Immature natural killer cell (primary cell): ENCODE measurements around the gene ZNF273. TPM values are rescaled to one million over a fixed set of nuclear protein-coding genes. Genes with fewer than 3 reads are reported as not detected.

Experiments used
- DNase-seq, 3 donors: peaks; one replicate each; pipeline ENCODE4 v3.0.0; 2022; ENCODE audit warnings: mixed read lengths in 1 of 3
- H3K27ac Mint-ChIP-seq, 6 donors: one replicate each; pipeline ENCODE4 v1.8.0; 2020; ENCODE audit warnings: mixed read lengths in 6 of 6, mild to moderate bottlenecking in 5 of 6, inconsistent platforms in 4 of 6, moderate library complexity in 3 of 6
- H3K27me3 Mint-ChIP-seq, 3 donors: one replicate each; pipeline ENCODE4 v1.8.0; 2020 to 2021; ENCODE audit warnings: low read depth in 3 of 3, mild to moderate bottlenecking in 3 of 3, mixed read lengths in 3 of 3, moderate library complexity in 3 of 3, inconsistent platforms in 1 of 3
- H3K36me3 Mint-ChIP-seq, 3 donors: one replicate each; pipeline ENCODE4 v1.8.0; 2020; ENCODE audit warnings: mixed read lengths in 3 of 3, inconsistent platforms in 2 of 3, mild to moderate bottlenecking in 2 of 3
- H3K4me1 Mint-ChIP-seq, 2 donors: one replicate each; pipeline ENCODE4 v1.8.0; 2020; ENCODE audit warnings: inconsistent platforms in 2 of 2, mild to moderate bottlenecking in 2 of 2, mixed read lengths in 2 of 2, moderate library complexity in 1 of 2
- H3K4me3 Mint-ChIP-seq, 5 donors: one replicate each; pipeline ENCODE4 v1.8.0; 2020; ENCODE audit warnings: mild to moderate bottlenecking in 5 of 5, mixed read lengths in 5 of 5, inconsistent platforms in 3 of 5, moderate library complexity in 3 of 5
- H3K9me3 Mint-ChIP-seq, 6 donors: one replicate each; pipeline ENCODE4 v1.8.0; 2020; ENCODE audit warnings: mild to moderate bottlenecking in 6 of 6, mixed read lengths in 6 of 6, inconsistent platforms in 4 of 6, moderate library complexity in 3 of 6
- polyA plus RNA-seq, 3 donors: library from polyadenylated mRNA; unstranded; fragments of 300-500 nt; fragmentation: Illumina TruSeq; gene quantifications; one replicate each; pipeline ENCODE4 v1.2.3, GENCODE V29; 2021

The ZNF273 gene
- polyA plus RNA-seq, 3 donors from 2014 or later = 1.8 to 3.2 (median 2.1) TPM

- H3K4me3 Mint-ChIP-seq = no peak overlapping the region
- H3K27ac Mint-ChIP-seq = no peak overlapping the region
- H3K36me3 Mint-ChIP-seq = no peaks in the 10 kb centered on the region
Measured at GRCh38 chr7:64873155-64873500, 29.9 kb upstream of the ZNF273 start.

GRCh38 chr7:64873517-64873916 lies 29.6 kb upstream of the ZNF273 start:
- no peaks in the 10 kb centered on the region for H3K36me3 Mint-ChIP-seq
- peaks cover 4 to 11% of the 10 kb centered on the region in 2 donors for H3K4me1 Mint-ChIP-seq
- DNase-seq = no peak
- H3K27ac Mint-ChIP-seq = no peak overlapping the region
- H3K9me3 Mint-ChIP-seq = peaks cover 0 to 6% (median 2%) of the 10 kb centered on the region in 6 donors
- H3K4me3 Mint-ChIP-seq = no peak overlapping the region
- peaks cover 1 to 9% (median 4%) of the 10 kb centered on the region in 3 donors for H3K27me3 Mint-ChIP-seq

More at GRCh38 chr7:64873155-64873500, 29.9 kb upstream of the ZNF273 start:
- Mint-ChIP-seq H3K27me3 (peaks cover 1 to 9% (median 4%) of the 10 kb centered on the region in 3 donors), H3K4me1 (peaks cover 4 to 10% of the 10 kb centered on the region in 2 donors), H3K9me3 (peaks cover 0 to 6% (median 2%) of the 10 kb centered on the region in 6 donors)
- no peak for DNase-seq

GRCh38 chr7:64874114-64874513 lies 29.0 kb upstream of the ZNF273 start:
- Mint-ChIP-seq H3K27ac (no peak overlapping the region), H3K4me3 (no peak overlapping the region), H3K27me3 (peaks cover 1 to 9% (median 7%) of the 10 kb centered on the region in 3 donors), H3K9me3 (peaks cover 0 to 6% (median 2%) of the 10 kb centered on the region in 6 donors), H3K36me3 (no peaks in the 10 kb centered on the region), H3K4me1 (peaks cover 4 to 11% of the 10 kb centered on the region in 2 donors)
- no peak for DNase-seq

GRCh38 chr7:64874562-64875250 lies 28.4 kb upstream of the ZNF273 start:
- no peak overlapping the region for H3K4me3 Mint-ChIP-seq
- peaks cover 0 to 6% (median 2%) of the 10 kb centered on the region in 6 donors for H3K9me3 Mint-ChIP-seq
- H3K27ac Mint-ChIP-seq = no peak overlapping the region
- H3K4me1 Mint-ChIP-seq = peaks cover 4 to 11% of the 10 kb centered on the region in 2 donors
- peaks cover 1 to 12% (median 7%) of the 10 kb centered on the region in 3 donors for H3K27me3 Mint-ChIP-seq
- H3K36me3 Mint-ChIP-seq = no peaks in the 10 kb centered on the region
- DNase-seq = no peak

- Mint-ChIP-seq H3K4me3 (no peak overlapping the region), H3K4me1 (peaks cover 4 to 11% of the 10 kb centered on the region in 2 donors), H3K9me3 (peaks cover 0 to 5% (median 2%) of the 10 kb centered on the region in 6 donors), H3K27me3 (peaks cover 1 to 12% (median 7%) of the 10 kb centered on the region in 3 donors), H3K27ac (no peak overlapping the region), H3K36me3 (no peaks in the 10 kb centered on the region)
- no peak for DNase-seq
Measured at GRCh38 chr7:64875258-64875657, 27.8 kb upstream of the ZNF273 start.

GRCh38 chr7:64875658-64876406 lies 27.2 kb upstream of the ZNF273 start:
- Mint-ChIP-seq H3K27me3 (peaks cover 1 to 12% (median 7%) of the 10 kb centered on the region in 3 donors), H3K27ac (no peak overlapping the region), H3K36me3 (no peaks in the 10 kb centered on the region), H3K4me1 (peaks cover 4 to 11% of the 10 kb centered on the region in 2 donors), H3K4me3 (no peak overlapping the region), H3K9me3 (peaks cover 0 to 5% (median 2%) of the 10 kb centered on the region in 6 donors)
- DNase-seq = no peak

- Mint-ChIP-seq H3K4me3 (peak overlapping the region; percentile 42 to 68 (median 54)), H3K36me3 (no peaks in the 10 kb centered on the region), H3K27ac (no peak overlapping the region), H3K27me3 (peaks cover 1 to 12% (median 12%) of the 10 kb centered on the region in 3 donors), H3K9me3 (peaks cover 0 to 7% (median 2%) of the 10 kb centered on the region in 6 donors), H3K4me1 (peaks cover 6 to 11% of the 10 kb centered on the region in 2 donors)
- DNase-seq = peak; percentile 28 to 52 (median 42)
Measured at GRCh38 chr7:64876792-64877713, 26.0 kb upstream of the ZNF273 start.

GRCh38 chr7:64877714-64878610 lies 25.1 kb upstream of the ZNF273 start:
- H3K36me3 Mint-ChIP-seq = no peaks in the 10 kb centered on the region
- no peak overlapping the region for H3K27ac Mint-ChIP-seq
- peaks cover 11% of the 10 kb centered on the region in 2 donors for H3K4me1 Mint-ChIP-seq
- peaks cover 1 to 16% (median 14%) of the 10 kb centered on the region in 3 donors for H3K27me3 Mint-ChIP-seq
- H3K4me3 Mint-ChIP-seq = peak overlapping the region; percentile 27 to 68 (median 54)
- H3K9me3 Mint-ChIP-seq = peaks cover 0 to 7% (median 1%) of the 10 kb centered on the region in 6 donors
- no peak for DNase-seq

GRCh38 chr7:64878684-64879083 lies 24.4 kb upstream of the ZNF273 start:
- Mint-ChIP-seq H3K36me3 (no peaks in the 10 kb centered on the region), H3K27ac (no peak overlapping the region), H3K4me1 (peaks cover 11% of the 10 kb centered on the region in 2 donors), H3K9me3 (peaks cover 0 to 7% (median under 1%) of the 10 kb centered on the region in 6 donors), H3K4me3 (peak overlapping the region in 1 of 5 donors; percentile 12), H3K27me3 (peaks cover under 1 to 19% (median 11%) of the 10 kb centered on the region in 3 donors)
- no peak for DNase-seq

- Mint-ChIP-seq H3K4me1 (peaks cover 11 to 15% of the 10 kb centered on the region in 2 donors), H3K27me3 (peaks cover 0 to 18% (median 10%) of the 10 kb centered on the region in 3 donors), H3K4me3 (no peak overlapping the region), H3K9me3 (peaks cover 0 to 11% (median 0%) of the 10 kb centered on the region in 6 donors), H3K36me3 (peaks cover 0 to 5% (median 0%) of the 10 kb centered on the region in 3 donors), H3K27ac (no peak overlapping the region)
- DNase-seq = no peak
Measured at GRCh38 chr7:64879086-64879730, 23.9 kb upstream of the ZNF273 start.

GRCh38 chr7:64879800-64880199 lies 23.3 kb upstream of the ZNF273 start:
- no peak overlapping the region for H3K4me3 Mint-ChIP-seq
- H3K4me1 Mint-ChIP-seq = peaks cover 11 to 16% of the 10 kb centered on the region in 2 donors
- peaks cover 0 to 6% (median 0%) of the 10 kb centered on the region in 3 donors for H3K36me3 Mint-ChIP-seq
- DNase-seq = no peak
- H3K27ac Mint-ChIP-seq = no peak overlapping the region
- H3K9me3 Mint-ChIP-seq = peaks cover 0 to 11% (median 0%) of the 10 kb centered on the region in 6 donors
- peaks cover under 1 to 17% (median 9%) of the 10 kb centered on the region in 3 donors for H3K27me3 Mint-ChIP-seq
